ENCODE results near the gene TWF1.
"Not testable (repeated sequence)": the region's sequence is repeated elsewhere in the genome, so short reads cannot be mapped to it uniquely, and the experiment has no call there.

TWF1 gene

GRCh38 chr12:43805149-43805859, 813 bp downstream of the TWF1 start:
- no peak for DNase-seq

- DNase-seq = no peak
These were observed 8.4 kb downstream of the TWF1 start for GRCh38 chr12:43797561-43798217.

- no peak for DNase-seq
These were observed 10.3 kb downstream of the TWF1 start for GRCh38 chr12:43795716-43796280.

GRCh38 chr12:43789941-43790340, 16.2 kb downstream of the TWF1 start:
- no peak for DNase-seq

- no peak for DNase-seq
These were observed 19.0 kb downstream of the TWF1 start for GRCh38 chr12:43786899-43787693.

- DNase-seq = peak; percentile 8
These were observed 29.6 kb downstream of the TWF1 start for GRCh38 chr12:43776498-43776897.

- no peak for DNase-seq
These were observed 39.8 kb downstream of the TWF1 start for GRCh38 chr12:43766291-43766690.

GRCh38 chr12:43764528-43764927, 41.6 kb downstream of the TWF1 start:
- no peak for DNase-seq

GRCh38 chr12:43763769-43764168, 42.3 kb downstream of the TWF1 start:
- DNase-seq = no peak

- no peak for DNase-seq
These were observed 43.5 kb downstream of the TWF1 start for GRCh38 chr12:43762596-43762995.

GRCh38 chr12:43761500-43761899, 44.6 kb downstream of the TWF1 start:
- no peak for DNase-seq

GRCh38 chr12:43760396-43760795, 45.7 kb downstream of the TWF1 start:
- DNase-seq = no peak

GRCh38 chr12:43758728-43759563, 47.2 kb downstream of the TWF1 start, which contains the start of the genes IRAK4 and PUS7L:
Gene IRAK4 (plus strand): TSS chr12:43758951. CDS start chr12:43768112, 9,161 bp downstream.
Gene PUS7L (minus strand): TSS chr12:43758790. CDS start chr12:43755245, 3,545 bp downstream.
- peak; percentile 86 for DNase-seq

GRCh38 chr12:43758247-43758727, 47.8 kb downstream of the TWF1 start:
- DNase-seq = no peak

GRCh38 chr12:43754015-43754414, 52.1 kb downstream of the TWF1 start:
- no peak for DNase-seq

- DNase-seq = not testable (repeated sequence)
These were observed 54.8 kb downstream of the TWF1 start for GRCh38 chr12:43751360-43751759.

- no peak for DNase-seq
These were observed 55.3 kb downstream of the TWF1 start for GRCh38 chr12:43750814-43751213.

- DNase-seq = no peak
These were observed 57.1 kb downstream of the TWF1 start for GRCh38 chr12:43749016-43749415.

- no peak for DNase-seq
These were observed 61.3 kb downstream of the TWF1 start for GRCh38 chr12:43744826-43745225.

Measured in NCI-H748 treated with DMSO at 0.1 percent for 48 hours (cell line).